ENCODE measurements around the gene HINT2.

The HINT2 gene

GRCh38 chr9:35808433-35808832 is 6.4 kb downstream of the HINT2 start:
- TF ChIP-seq ZFX (IDR thresholded peaks at IDR 0.05) (no peak), CTCF (conservative IDR thresholded peaks at IDR 0.05) (no peak)
- no peak overlapping the region for H3K27ac ChIP-seq

- no peak overlapping the region for H3K27ac ChIP-seq
- no peak for TF ChIP-seq CTCF (conservative IDR thresholded peaks at IDR 0.05)
- no peak for TF ChIP-seq ZFX (IDR thresholded peaks at IDR 0.05)
These were observed 8.7 kb downstream of the HINT2 start for GRCh38 chr9:35806101-35806500.

- no peak overlapping the region for H3K27ac ChIP-seq
- no peak for TF ChIP-seq CTCF (conservative IDR thresholded peaks at IDR 0.05)
These were observed 13.3 kb downstream of the HINT2 start for GRCh38 chr9:35801328-35802128.

- H3K27ac ChIP-seq = no peak overlapping the region
- TF ChIP-seq ZFX (IDR thresholded peaks at IDR 0.05) (no peak), CTCF (conservative IDR thresholded peaks at IDR 0.05) (no peak)
These were observed 14.3 kb downstream of the HINT2 start for GRCh38 chr9:35800530-35800929.

GRCh38 chr9:35798658-35799374 is 16.0 kb downstream of the HINT2 start:
- H3K27ac ChIP-seq = no peak overlapping the region
- TF ChIP-seq CTCF (conservative IDR thresholded peaks at IDR 0.05) = no peak
- no peak for TF ChIP-seq ZFX (IDR thresholded peaks at IDR 0.05)

GRCh38 chr9:35797311-35798109 is 17.3 kb downstream of the HINT2 start:
- no peak for TF ChIP-seq CTCF (conservative IDR thresholded peaks at IDR 0.05)
- TF ChIP-seq ZFX (IDR thresholded peaks at IDR 0.05) = no peak
- no peak overlapping the region for H3K27ac ChIP-seq
